ENCODE results near the gene FETUB. TPM values are rescaled to one million over a fixed set of nuclear protein-coding genes. Genes with fewer than 3 reads are reported as not detected.

FETUB gene
- total and polyA plus RNA-seq, 12 donors = 0.21 to 0.42 (median 0.30) TPM; not detected in 8

DNA sequence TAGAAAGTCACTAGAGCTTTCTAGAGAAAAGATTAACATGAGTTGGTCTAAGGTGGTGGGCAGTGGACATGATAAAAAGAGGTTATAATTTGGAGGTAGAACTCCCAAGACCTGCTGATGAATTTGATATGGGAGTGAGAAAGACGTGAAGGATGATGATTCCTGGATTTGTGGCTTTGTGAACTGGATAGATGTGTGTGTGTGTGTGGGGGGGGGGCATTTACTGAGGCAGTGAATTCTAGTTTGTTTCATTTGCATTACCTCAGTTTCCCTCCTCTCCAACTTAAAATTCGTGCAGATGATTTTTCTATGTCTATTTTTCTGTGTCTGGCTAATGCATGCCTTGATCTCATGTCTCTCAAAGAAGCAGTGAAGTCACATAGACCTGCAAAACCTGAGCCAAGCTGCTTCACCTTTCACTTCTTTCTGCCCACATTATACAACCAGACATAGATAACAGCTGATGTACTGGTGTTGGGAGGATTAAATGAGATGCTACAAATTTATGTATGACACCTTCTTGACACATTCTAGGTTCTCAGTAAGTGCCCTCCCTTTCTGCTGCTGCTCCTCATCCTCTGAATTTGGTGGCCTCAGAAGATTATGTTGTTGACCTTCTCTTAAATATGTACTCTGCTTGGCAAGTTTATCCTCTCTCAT is 17.4 kb upstream of the FETUB start:
- Histone ChIP-seq H3K4me3 (no peak overlapping the region), H3K27me3 (peaks cover 0 to 12% (median 9%) of the 10 kb centered on the region in 7 donors), H3K27ac (no peak overlapping the region), H3K36me3 (no peaks in the 10 kb centered on the region), H3K4me1 (no peaks in the 10 kb centered on the region), H3K9me3 (no peaks in the 10 kb centered on the region)
- TF ChIP-seq, protein P1, sequence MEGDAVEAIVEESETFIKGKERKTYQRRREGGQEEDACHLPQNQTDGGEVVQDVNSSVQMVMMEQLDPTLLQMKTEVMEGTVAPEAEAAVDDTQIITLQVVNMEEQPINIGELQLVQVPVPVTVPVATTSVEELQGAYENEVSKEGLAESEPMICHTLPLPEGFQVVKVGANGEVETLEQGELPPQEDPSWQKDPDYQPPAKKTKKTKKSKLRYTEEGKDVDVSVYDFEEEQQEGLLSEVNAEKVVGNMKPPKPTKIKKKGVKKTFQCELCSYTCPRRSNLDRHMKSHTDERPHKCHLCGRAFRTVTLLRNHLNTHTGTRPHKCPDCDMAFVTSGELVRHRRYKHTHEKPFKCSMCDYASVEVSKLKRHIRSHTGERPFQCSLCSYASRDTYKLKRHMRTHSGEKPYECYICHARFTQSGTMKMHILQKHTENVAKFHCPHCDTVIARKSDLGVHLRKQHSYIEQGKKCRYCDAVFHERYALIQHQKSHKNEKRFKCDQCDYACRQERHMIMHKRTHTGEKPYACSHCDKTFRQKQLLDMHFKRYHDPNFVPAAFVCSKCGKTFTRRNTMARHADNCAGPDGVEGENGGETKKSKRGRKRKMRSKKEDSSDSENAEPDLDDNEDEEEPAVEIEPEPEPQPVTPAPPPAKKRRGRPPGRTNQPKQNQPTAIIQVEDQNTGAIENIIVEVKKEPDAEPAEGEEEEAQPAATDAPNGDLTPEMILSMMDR (IDR thresholded peaks at IDR 0.05) = no peak
- 34 to 54% methylated on average over 2 of the region's 2 CpGs for WGBS, 2 donors
- DNase-seq = no peak
- no peak for ATAC-seq
- intact Hi-C loops (cut with DNase I) = loop anchor here in 1 of 10 donors (10.0 kb wide), 1 partner anchor 122 kb away; no protein-coding TSS in a partner anchor

DNA sequence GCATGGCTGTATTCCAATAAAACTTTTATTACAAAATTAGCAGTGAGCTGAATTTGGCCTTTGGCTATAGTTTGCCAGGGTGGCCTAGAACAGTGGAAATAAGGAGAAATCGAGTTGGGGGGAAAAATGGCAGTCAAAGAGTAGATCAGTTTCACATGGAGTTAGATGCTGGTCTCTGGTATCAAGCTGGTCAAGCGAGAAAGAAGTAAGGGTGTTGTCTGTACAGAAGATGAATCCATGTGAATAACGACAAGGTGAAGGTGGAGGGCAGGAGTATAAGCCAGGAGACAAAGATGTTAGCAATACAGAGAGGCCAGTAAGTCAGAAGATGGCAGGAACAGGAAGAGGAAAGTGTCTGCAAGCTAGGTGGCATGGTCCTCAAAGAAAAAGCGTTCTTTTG is 15.6 kb upstream of the FETUB start:
- Histone ChIP-seq H3K4me3 (no peak overlapping the region), H3K36me3 (no peaks in the 10 kb centered on the region), H3K9me3 (no peaks in the 10 kb centered on the region), H3K27me3 (peaks cover 0 to 9% (median 0%) of the 10 kb centered on the region in 7 donors), H3K27ac (no peak overlapping the region), H3K4me1 (no peaks in the 10 kb centered on the region)
- TF ChIP-seq, protein P1 (IDR thresholded peaks at IDR 0.05) = no peak
- ATAC-seq = no peak
- no peak for DNase-seq
- 79 to 86% methylated on average over 4 of the region's 4 CpGs for WGBS, 2 donors
- intact Hi-C loops (cut with DNase I) = loop anchor here in 1 of 10 donors (10.0 kb wide), 1 partner anchor 120 kb away; no protein-coding TSS in a partner anchor

DNA sequence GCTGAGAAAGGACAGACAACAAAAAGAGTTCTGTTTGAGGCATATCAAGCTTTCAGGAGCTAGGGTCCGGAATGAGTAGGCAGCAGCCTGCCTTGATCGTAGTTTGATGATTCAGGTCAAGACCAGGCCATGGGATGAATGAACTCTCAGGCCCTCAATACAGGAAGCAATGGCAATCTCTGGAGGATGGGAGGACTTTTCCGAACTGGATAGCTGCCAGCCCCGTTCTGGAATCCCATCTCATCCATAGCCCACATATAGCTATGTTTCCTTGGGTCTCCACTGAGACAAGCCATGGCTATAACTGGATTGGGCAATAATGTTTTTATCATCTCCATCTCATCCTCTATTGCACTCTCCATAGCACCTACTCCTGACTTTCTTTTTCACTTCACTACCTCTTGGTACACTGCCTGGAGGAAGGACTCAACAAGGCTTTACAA is 14.6 kb upstream of the FETUB start:
- Histone ChIP-seq H3K4me1 (no peaks in the 10 kb centered on the region), H3K4me3 (no peak overlapping the region), H3K9me3 (no peaks in the 10 kb centered on the region), H3K27me3 (peaks cover 0 to 5% (median 0%) of the 10 kb centered on the region in 7 donors), H3K36me3 (no peaks in the 10 kb centered on the region), H3K27ac (no peak overlapping the region)
- TF ChIP-seq, protein P1 (IDR thresholded peaks at IDR 0.05) = no peak
- intact Hi-C loops (cut with DNase I) = loop anchor here in 1 of 10 donors (10.0 kb wide), 1 partner anchor 119 kb away; no protein-coding TSS in a partner anchor
- no peak for ATAC-seq
- DNase-seq = no peak
- 46 to 51% methylated on average over 4 of the region's 4 CpGs for WGBS, 2 donors

DNA sequence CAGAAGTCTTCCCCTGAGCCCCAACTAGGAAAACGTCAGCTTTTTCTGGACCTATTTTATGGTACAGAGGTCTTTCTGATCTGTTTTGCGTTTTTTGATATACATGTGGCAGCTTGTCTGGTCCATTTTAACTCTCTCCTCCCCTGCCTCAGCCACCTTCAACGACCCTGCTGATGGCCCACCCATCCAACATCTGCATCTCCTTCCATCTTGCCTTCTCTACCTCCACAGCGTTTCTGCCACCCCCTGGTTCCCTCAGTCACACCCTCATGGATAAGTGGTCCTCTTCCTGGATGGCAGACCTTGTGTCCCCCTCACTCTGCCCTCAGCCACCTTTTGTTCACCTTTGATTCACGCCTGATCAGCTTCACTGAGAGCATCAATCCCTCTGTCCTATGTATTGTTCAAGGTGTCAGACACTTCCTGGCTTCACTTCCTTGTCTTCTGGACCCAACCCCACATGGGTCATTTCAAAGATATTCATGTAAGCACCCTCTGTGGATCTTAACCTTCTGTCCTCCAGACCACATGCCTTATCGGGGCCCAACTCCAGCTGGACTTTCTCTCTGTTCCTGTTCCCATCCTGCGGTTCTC is 13.8 kb upstream of the FETUB start:
- Histone ChIP-seq H3K27me3 (peaks cover 0 to 5% (median 0%) of the 10 kb centered on the region in 7 donors), H3K27ac (no peak overlapping the region), H3K4me3 (no peak overlapping the region), H3K9me3 (no peaks in the 10 kb centered on the region), H3K36me3 (no peaks in the 10 kb centered on the region), H3K4me1 (no peaks in the 10 kb centered on the region)
- DNase-seq = no peak
- intact Hi-C loops (cut with DNase I) = loop anchor here in 1 of 10 donors (10.0 kb wide), 1 partner anchor 118 kb away; no protein-coding TSS in a partner anchor
- no peak for ATAC-seq
- WGBS, 2 donors = 67 to 70% methylated on average over 7 of the region's 7 CpGs
- TF ChIP-seq, protein P1 (IDR thresholded peaks at IDR 0.05) = no peak

Data from heart right ventricle (tissue), 16 donors.